ENCODE data around the gene C12orf56. TPM values are rescaled to one million over a fixed set of nuclear protein-coding genes. Genes with fewer than 3 reads are reported as not detected.
A peak's percentile ranks its signal among the peaks of the same experiment; 100 is the strongest.
"Not testable (repeated sequence)": the region's sequence is repeated elsewhere in the genome, so short reads cannot be mapped to it uniquely, and the experiment has no call there.

The C12orf56 gene
- total and polyA plus RNA-seq, 2 donors, result 3.7 to 7.1 TPM

DNA sequence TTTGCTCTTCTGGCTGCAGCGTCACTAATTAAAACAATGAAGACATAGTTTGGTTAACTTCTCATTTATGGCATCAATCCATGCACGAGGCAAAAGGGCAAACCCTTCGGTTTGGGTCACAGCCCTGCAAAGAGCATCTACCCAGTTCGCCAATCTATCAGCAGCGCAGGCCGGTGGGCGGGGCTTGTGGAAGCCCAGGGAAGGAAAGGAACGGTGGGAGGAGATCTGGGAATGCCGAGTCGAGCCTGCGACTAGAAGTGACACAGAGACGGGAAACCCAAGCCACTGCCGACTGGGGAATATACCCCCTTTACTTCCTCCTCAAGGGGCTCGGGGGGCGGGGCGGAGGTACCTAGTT, 168.9 kb downstream of the C12orf56 start:
- H3K27me3 ChIP-seq (ENCODE audit: control insufficient read depth in 2 of 2, insufficient read depth in 1 of 2, low read length in 1 of 2), result no peaks in the 10 kb centered on the region
- peak in 4 of 9 donors; percentile 8 to 40 (median 24) for DNase-seq (ENCODE audit: low read depth in 6 of 9, low spot score in 9 of 9)
- peak overlapping the region; percentile 81 for H3K27ac ChIP-seq (ENCODE audit: low read depth in 1 of 2, low read length in 1 of 2)
- H3K4me3 ChIP-seq (ENCODE audit: low read length in 2 of 2), result peak overlapping the region; percentile 68 to 95
- no peaks in the 10 kb centered on the region for H3K36me3 ChIP-seq (ENCODE audit: control insufficient read depth in 2 of 2, insufficient read depth in 2 of 2, low read length in 1 of 2)
- WGBS, result under 1% methylated on average over 16 of the region's 16 CpGs
- H3K4me1 ChIP-seq (ENCODE audit: control insufficient read depth in 2 of 2, insufficient read depth in 2 of 2, low read length in 2 of 2), result peaks cover 0 to 10% of the 10 kb centered on the region in 2 donors
- no peaks in the 10 kb centered on the region for H3K9me3 ChIP-seq (ENCODE audit: control insufficient read depth in 2 of 2, insufficient read depth in 1 of 2, low read length in 1 of 2)

DNA sequence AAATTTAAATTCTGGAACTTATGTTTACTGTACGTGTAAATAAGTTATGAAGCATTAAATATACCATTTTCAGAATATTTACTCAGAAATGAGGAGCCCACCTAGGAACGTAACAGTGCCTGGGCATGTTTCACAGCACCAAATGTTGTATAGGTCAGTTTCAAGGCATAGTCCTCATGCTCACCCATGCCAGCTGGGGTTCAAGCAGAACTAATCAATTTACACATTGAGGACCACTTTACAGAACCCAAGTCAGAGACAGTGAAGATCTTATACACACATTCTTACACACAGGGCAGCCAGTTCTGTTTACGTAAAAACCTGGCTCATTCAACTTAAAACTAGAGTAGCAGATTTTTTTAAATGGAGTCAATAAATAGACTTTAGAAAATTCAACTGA, 170.5 kb downstream of the C12orf56 start:
- no peak overlapping the region for H3K27ac ChIP-seq (ENCODE audit: low read depth in 1 of 2, low read length in 1 of 2)
- H3K9me3 ChIP-seq (ENCODE audit: control insufficient read depth in 2 of 2, insufficient read depth in 1 of 2, low read length in 1 of 2), result no peaks in the 10 kb centered on the region
- peaks cover 0 to 10% of the 10 kb centered on the region in 2 donors for H3K4me1 ChIP-seq (ENCODE audit: control insufficient read depth in 2 of 2, insufficient read depth in 2 of 2, low read length in 2 of 2)
- no peak for DNase-seq (ENCODE audit: low read depth in 6 of 9, low spot score in 9 of 9)
- H3K27me3 ChIP-seq (ENCODE audit: control insufficient read depth in 2 of 2, insufficient read depth in 1 of 2, low read length in 1 of 2), result no peaks in the 10 kb centered on the region
- H3K4me3 ChIP-seq (ENCODE audit: low read length in 2 of 2), result no peak overlapping the region
- WGBS, result over 99% methylated on average over 3 of the region's 3 CpGs
- H3K36me3 ChIP-seq (ENCODE audit: control insufficient read depth in 2 of 2, insufficient read depth in 2 of 2, low read length in 1 of 2), result peaks cover 0 to under 1% of the 10 kb centered on the region in 2 donors

DNA sequence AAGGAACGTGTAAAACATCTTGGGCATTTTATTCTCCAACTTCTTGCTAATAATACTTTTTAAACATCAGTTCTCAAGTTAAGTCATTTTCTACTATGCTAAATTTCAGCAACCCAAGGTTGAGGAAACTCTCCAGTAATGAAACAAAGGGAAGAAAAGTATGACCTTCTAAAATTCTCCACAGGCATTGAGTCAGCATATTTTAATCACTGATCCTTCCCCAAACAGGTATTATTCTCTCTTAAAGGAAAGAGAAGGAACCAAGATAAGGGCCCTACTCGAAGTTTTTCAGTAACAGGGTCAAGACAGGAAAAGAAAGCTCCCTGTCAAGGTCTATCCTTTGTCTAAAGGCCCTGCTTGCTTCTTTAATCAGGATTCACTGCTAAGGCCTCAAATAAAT, 171.4 kb downstream of the C12orf56 start:
- Histone ChIP-seq H3K27ac (ENCODE audit: low read depth in 1 of 2, low read length in 1 of 2) (no peak overlapping the region), H3K4me1 (ENCODE audit: control insufficient read depth in 2 of 2, insufficient read depth in 2 of 2, low read length in 2 of 2) (peaks cover 0 to 10% of the 10 kb centered on the region in 2 donors), H3K9me3 (ENCODE audit: control insufficient read depth in 2 of 2, insufficient read depth in 1 of 2, low read length in 1 of 2) (no peaks in the 10 kb centered on the region), H3K36me3 (ENCODE audit: control insufficient read depth in 2 of 2, insufficient read depth in 2 of 2, low read length in 1 of 2) (peaks cover 2% of the 10 kb centered on the region in 2 donors), H3K27me3 (ENCODE audit: control insufficient read depth in 2 of 2, insufficient read depth in 1 of 2, low read length in 1 of 2) (no peaks in the 10 kb centered on the region), H3K4me3 (ENCODE audit: low read length in 2 of 2) (no peak overlapping the region)
- 22% methylated on average over 2 of the region's 2 CpGs for WGBS
- no peak for DNase-seq (ENCODE audit: low read depth in 6 of 9, low spot score in 9 of 9)

DNA sequence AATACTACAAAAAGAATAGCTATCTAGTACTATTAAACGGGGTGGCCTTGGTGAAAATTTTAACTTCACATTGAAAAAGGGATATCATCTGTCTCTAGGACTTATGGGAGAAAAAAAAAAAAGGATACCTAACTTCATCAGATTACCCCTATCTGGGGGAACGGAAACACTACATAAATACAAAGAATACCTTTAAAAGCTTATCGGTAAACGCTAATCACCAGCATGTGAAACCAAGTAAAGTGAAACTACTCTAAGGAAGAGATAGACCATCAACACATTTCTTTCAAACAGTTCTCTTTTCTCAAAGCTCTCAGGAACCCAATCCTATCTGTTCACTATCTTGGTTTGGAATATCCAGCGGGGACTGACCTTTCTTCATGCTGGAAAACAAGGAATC, 172.0 kb downstream of the C12orf56 start:
- no peak overlapping the region for H3K27ac ChIP-seq (ENCODE audit: low read depth in 1 of 2, low read length in 1 of 2)
- DNase-seq (ENCODE audit: low read depth in 6 of 9, low spot score in 9 of 9), result no peak

DNA sequence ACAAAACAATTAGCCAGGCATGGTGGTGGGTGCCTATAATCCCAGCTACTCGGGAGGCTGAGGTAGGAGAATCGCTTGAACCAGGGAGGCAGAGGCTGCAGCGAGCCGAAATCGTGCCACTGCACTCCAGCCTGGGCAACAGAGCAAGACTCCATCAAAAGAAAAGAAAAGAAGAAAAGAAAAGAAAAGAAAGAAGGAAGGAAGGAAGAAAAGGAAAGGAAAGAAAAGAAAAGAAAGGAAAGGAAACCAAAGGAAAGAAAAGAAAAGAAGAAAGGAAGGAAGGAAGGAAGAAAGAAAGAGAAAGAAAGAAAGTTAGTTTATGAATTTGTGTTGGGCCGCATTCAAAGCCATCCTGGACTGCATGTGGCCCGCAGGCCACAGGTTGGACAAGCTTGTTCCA, 172.9 kb downstream of the C12orf56 start:
- not testable (repeated sequence) for H3K27me3 ChIP-seq (ENCODE audit: control insufficient read depth in 2 of 2, insufficient read depth in 1 of 2, low read length in 1 of 2); H3K27ac ChIP-seq (ENCODE audit: low read depth in 1 of 2, low read length in 1 of 2); H3K36me3 ChIP-seq (ENCODE audit: control insufficient read depth in 2 of 2, insufficient read depth in 2 of 2, low read length in 1 of 2); H3K4me3 ChIP-seq (ENCODE audit: low read length in 2 of 2); H3K4me1 ChIP-seq (ENCODE audit: control insufficient read depth in 2 of 2, insufficient read depth in 2 of 2, low read length in 2 of 2); DNase-seq (ENCODE audit: low read depth in 6 of 9, low spot score in 9 of 9); H3K9me3 ChIP-seq (ENCODE audit: control insufficient read depth in 2 of 2, insufficient read depth in 1 of 2, low read length in 1 of 2)
- over 99% methylated on average over 7 of the region's 7 CpGs for WGBS

More for the DNA sequence above, 172.0 kb downstream of the C12orf56 start:
- H3K27me3 ChIP-seq (ENCODE audit: control insufficient read depth in 2 of 2, insufficient read depth in 1 of 2, low read length in 1 of 2), result no peaks in the 10 kb centered on the region
- H3K36me3 ChIP-seq (ENCODE audit: control insufficient read depth in 2 of 2, insufficient read depth in 2 of 2, low read length in 1 of 2), result peaks cover 2 to 4% of the 10 kb centered on the region in 2 donors
- no peak overlapping the region for H3K4me3 ChIP-seq (ENCODE audit: low read length in 2 of 2)
- 54% methylated on average over 5 of the region's 5 CpGs for WGBS
- H3K9me3 ChIP-seq (ENCODE audit: control insufficient read depth in 2 of 2, insufficient read depth in 1 of 2, low read length in 1 of 2), result no peaks in the 10 kb centered on the region
- H3K4me1 ChIP-seq (ENCODE audit: control insufficient read depth in 2 of 2, insufficient read depth in 2 of 2, low read length in 2 of 2), result peaks cover 0 to 10% of the 10 kb centered on the region in 2 donors

DNA sequence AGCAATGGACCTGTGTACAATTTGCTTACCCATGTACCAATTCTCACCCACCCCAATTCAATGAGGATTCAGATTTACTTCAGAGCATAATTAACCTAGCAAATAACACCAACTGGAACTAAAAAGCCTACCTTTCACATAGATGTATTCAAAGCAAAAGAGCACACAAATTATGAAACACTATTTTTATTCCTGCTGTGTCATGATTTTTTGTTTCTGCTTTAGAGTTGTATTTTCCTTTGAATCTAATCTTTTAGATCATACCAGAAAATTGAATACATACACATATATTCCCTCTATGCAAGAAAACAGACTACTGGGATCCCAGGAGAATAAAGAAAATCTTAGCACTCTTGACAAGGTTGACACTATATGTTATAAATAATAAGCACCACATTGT, 174.3 kb downstream of the C12orf56 start:
- no peak overlapping the region for H3K27ac ChIP-seq (ENCODE audit: low read depth in 1 of 2, low read length in 1 of 2)
- no peaks in the 10 kb centered on the region for H3K27me3 ChIP-seq (ENCODE audit: control insufficient read depth in 2 of 2, insufficient read depth in 1 of 2, low read length in 1 of 2)
- H3K4me1 ChIP-seq (ENCODE audit: control insufficient read depth in 2 of 2, insufficient read depth in 2 of 2, low read length in 2 of 2), result no peaks in the 10 kb centered on the region
- H3K9me3 ChIP-seq (ENCODE audit: control insufficient read depth in 2 of 2, insufficient read depth in 1 of 2, low read length in 1 of 2), result no peaks in the 10 kb centered on the region
- no peak for DNase-seq (ENCODE audit: low read depth in 6 of 9, low spot score in 9 of 9)
- H3K36me3 ChIP-seq (ENCODE audit: control insufficient read depth in 2 of 2, insufficient read depth in 2 of 2, low read length in 1 of 2), result peaks cover 2 to 4% of the 10 kb centered on the region in 2 donors
- H3K4me3 ChIP-seq (ENCODE audit: low read length in 2 of 2), result no peak overlapping the region

Other genes starting within 250 kb of the C12orf56 start
- gene KICS2, start 168.5 kb downstream of the C12orf56 start, total RNA-seq, result 4.4 TPM
- 9.9 TPM for gene KICS2, start 168.5 kb downstream of the C12orf56 start, polyA plus RNA-seq
- 42.8 TPM for gene XPOT, start 13.6 kb upstream of the C12orf56 start, total RNA-seq
- 24.6 TPM for gene XPOT, start 13.6 kb upstream of the C12orf56 start, polyA plus RNA-seq
- gene TBK1, start 61.4 kb upstream of the C12orf56 start, total RNA-seq, result 10.6 TPM
- 18.8 TPM for gene TBK1, start 61.4 kb upstream of the C12orf56 start, polyA plus RNA-seq
- gene RASSF3, start 219.7 kb upstream of the C12orf56 start, total RNA-seq, result 9.4 TPM
- gene RASSF3, start 219.7 kb upstream of the C12orf56 start, polyA plus RNA-seq, result 22.8 TPM

Data from thymus (tissue), 11 donors.